HG02885 (cell line): ENCODE results near the gene ADIPOR1.
"Not testable (repeated sequence)": the region's sequence is repeated elsewhere in the genome, so short reads cannot be mapped to it uniquely, and the experiment has no call there.

Experiments
- ATAC-seq: cut with Tn5 transposase; IDR thresholded peaks from one replicate; pipeline ENCODE4 v1.9.1; 2021; ENCODE audit warnings: mild to moderate bottlenecking; ENCODE audit not compliant: unreplicated experiment, poor library complexity

ADIPOR1 gene

GRCh38 chr1:202941372-202941771 lies 16.7 kb downstream of the ADIPOR1 start:
- ATAC-seq = no peak

- ATAC-seq = no peak
These were observed 17.6 kb downstream of the ADIPOR1 start for GRCh38 chr1:202940561-202940960.

- ATAC-seq = no peak
These were observed 19.7 kb downstream of the ADIPOR1 start for GRCh38 chr1:202938287-202938925.

- not testable (repeated sequence) for ATAC-seq
These were observed 21.7 kb downstream of the ADIPOR1 start for GRCh38 chr1:202936409-202936808.

DNA sequence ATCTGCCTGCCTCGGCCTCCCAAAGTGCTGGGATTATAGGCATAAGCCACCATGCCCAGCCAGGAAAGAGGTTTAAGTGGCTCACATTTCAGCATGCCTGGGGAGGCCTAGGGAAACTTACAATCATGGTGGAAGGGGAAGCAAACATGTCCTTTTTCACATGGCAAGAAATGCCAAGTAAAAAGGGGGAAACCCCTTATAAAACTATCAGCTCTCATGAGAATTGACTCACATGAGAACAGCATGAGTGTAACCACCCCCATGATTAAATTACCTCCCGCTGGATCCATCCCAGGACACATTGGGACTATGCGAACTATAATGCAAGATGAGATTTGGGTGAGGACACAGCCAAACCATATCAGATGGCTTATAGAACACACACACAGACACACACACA lies 22.3 kb downstream of the ADIPOR1 start:
- no peak for ATAC-seq

DNA sequence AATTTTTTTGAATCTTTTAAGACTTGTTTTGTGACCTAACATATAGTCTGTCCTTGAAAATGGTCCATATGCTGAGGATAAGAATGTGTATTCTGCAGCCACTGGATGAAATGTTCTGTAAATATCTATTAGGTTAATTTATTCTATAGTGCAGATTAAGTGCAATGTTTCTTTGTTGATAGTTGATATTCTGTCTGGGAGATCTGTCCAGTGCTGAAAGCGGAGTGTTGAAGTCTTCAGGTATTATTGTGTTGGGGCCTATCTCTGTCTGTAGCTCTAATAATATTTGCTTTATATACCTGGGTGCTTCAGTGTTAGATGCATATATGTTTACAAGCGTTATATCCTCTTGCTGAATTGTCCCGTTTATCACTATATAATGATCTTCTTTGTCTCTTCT lies 23.4 kb downstream of the ADIPOR1 start:
- no peak for ATAC-seq

DNA sequence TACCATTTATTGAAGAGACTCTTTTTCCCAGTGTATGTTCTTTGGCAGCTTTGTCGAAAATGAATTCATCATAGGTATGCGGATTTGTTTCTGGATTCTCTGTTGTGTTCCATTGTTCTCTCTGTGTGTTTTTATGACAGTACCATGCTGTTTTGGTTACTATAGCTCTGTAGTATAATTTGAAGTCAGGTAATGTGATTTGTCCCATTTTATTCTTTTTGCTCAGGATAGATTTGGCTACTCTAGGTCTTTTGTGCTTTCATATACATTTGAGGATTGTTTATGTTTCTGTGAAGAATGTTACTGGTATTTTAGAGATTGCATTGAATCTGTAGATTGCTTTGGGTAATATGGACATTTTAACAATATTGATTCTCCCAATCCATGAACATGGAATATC lies 25.6 kb downstream of the ADIPOR1 start:
- ATAC-seq = no peak

GRCh38 chr1:202926581-202927491 lies 31.3 kb downstream of the ADIPOR1 start, which contains the start of gene KLHL12:
TSS of gene KLHL12 (minus strand) at chr1:202927234. CDS start at chr1:202925162, 2,072 bp downstream.
- ATAC-seq = peak; percentile 94

DNA sequence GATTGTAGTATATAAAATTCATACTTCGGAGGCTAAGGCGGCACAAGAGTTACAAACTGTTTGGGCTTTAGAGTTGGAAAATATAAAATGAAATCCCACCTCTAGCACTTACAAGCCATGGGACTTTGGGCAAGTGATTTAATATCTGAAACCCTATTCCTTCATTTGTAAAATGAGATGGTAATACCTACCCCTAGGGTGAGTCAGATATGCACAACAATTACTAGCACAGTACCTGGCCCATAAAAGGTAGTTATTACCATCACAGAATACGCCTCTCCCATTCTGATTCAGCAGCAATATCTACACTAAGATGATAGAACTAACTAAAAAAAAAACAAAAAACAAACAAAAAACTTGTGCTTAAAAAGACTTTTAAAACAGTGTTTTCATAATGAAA lies 34.6 kb downstream of the ADIPOR1 start:
- ATAC-seq = no peak

- no peak for ATAC-seq
These were observed 38.5 kb downstream of the ADIPOR1 start for GRCh38 chr1:202919615-202920014.

GRCh38 chr1:202915146-202915545 lies 43.0 kb downstream of the ADIPOR1 start:
- ATAC-seq = no peak

GRCh38 chr1:202912476-202912875 lies 45.6 kb downstream of the ADIPOR1 start:
- ATAC-seq = not testable (repeated sequence)

DNA sequence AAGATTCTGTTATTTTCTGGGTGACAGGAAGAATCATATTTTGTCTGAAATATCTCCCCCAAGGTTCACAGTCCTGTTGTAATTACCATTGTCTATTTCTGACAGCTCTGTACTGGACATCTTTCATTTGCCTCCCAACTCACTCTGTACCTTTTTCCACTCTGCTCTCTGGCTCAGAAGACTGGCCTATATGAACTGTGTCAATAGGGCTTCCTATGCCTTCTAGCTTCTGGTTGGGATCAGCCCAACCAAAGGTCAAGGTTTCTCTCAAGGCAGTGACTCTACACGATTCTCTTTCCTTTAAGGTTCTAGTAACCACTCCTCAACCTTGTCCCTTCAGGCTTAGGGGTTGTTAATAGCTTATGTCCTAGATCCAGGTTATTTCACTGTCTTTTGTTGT lies 48.6 kb downstream of the ADIPOR1 start:
- ATAC-seq = no peak

DNA sequence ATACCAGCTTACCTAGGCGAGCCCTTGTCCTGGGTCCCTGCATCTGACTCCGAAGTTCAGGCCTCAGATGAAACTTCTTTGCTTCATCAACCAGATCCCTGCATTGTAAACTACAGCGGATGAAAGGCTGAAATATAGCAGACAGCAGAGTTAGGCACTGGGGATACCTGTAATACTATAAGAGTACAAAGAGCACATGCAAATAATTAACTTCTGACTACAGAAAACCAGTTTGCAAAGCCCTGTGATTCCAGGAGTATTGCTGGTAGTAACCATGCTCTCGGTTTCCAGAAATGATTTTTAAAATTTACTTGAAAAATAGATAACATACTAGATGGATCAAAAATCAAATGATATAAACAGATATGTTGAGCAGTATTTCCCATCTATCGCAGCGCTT lies 49.1 kb downstream of the ADIPOR1 start:
- ATAC-seq = no peak

GRCh38 chr1:202905331-202905730 lies 52.8 kb downstream of the ADIPOR1 start:
- no peak for ATAC-seq

- not testable (repeated sequence) for ATAC-seq
These were observed 54.3 kb downstream of the ADIPOR1 start for GRCh38 chr1:202903808-202904207.

- ATAC-seq = no peak
These were observed 56.6 kb downstream of the ADIPOR1 start for GRCh38 chr1:202901555-202901954.

DNA sequence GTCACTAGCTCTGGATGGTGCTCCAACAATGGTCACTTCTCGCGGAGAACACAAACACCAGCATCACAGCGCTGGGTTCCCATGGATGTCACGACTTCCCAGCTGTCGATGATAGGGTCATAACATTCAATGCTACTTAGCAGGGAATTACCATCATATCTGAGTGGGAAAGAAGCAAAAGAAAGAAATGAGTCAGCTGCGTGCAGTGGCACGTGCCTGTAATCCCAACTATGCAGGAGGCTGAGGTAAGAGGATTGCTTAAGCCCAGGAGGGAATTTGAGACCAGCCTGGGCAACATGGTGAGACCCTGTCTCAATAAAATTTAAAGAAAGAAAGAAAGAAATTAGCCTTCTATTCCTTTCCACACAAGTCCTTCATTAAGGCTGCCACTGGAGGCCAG lies 65.6 kb downstream of the ADIPOR1 start:
- no peak for ATAC-seq
